Measurements from ENCODE around the gene GLT8D1.
"Not testable (repeated sequence)": the region's sequence is repeated elsewhere in the genome, so short reads cannot be mapped to it uniquely, and the experiment has no call there.

GLT8D1 gene, protein sequence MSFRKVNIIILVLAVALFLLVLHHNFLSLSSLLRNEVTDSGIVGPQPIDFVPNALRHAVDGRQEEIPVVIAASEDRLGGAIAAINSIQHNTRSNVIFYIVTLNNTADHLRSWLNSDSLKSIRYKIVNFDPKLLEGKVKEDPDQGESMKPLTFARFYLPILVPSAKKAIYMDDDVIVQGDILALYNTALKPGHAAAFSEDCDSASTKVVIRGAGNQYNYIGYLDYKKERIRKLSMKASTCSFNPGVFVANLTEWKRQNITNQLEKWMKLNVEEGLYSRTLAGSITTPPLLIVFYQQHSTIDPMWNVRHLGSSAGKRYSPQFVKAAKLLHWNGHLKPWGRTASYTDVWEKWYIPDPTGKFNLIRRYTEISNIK

DNA sequence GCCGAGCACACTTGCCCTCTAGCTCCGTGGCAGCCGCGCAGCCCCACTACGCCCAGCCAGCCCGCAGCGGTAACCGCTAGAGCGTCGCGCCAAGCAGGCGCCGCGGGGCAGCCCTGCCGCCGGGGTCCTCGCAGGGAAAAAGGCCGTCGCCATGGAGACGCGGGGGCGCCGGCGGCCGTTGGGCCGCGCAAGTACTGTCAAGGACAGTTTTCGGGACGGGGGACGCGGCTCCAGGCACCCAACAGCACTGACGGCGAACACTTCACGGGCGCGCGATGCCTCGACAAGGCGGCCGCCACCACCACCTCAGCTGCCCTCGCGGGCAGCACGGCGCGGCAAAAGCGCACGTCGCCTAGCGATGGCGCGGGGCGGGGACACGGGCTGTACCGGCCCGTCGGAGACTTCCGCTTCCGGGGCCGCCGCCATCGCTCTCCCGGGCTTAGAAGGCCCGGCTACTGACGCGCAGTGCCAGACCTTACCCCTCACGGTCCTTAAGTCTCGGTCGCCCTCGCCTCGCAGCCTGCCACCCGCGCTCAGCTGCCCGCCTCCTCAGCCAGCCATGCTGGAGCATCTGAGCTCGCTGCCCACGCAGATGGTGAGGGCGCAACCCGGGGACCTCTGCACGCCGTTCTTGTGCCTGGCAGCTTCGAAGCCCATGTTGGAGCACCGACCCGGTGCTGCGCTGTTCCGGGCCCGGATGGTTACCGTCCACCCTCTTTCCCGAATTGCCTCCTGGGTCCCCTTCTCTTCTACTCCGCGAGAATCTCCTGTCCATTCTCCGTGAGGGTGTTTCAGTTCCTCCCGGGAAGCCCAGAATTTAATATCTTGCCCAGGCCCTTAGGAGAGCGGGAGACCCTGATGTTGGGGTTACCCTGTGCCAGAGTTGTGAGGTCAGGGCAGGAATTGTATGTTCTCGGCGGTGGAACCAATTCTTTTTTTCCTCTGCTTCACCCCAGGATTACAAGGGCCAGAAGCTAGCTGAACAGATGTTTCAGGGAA lies at the start of gene GLT8D1, which contains the start of gene SPCS1:
GLT8D1 (minus strand) TSS at position 104 of the 999 bp plus-strand sequence. CDS start 5,331 bp downstream, outside the sequence.
SPCS1 (plus strand) TSS at position 419 of the 999 bp plus-strand sequence; CDS start at position 560, 141 bp downstream.
- no peak for FAIRE-seq

DNA sequence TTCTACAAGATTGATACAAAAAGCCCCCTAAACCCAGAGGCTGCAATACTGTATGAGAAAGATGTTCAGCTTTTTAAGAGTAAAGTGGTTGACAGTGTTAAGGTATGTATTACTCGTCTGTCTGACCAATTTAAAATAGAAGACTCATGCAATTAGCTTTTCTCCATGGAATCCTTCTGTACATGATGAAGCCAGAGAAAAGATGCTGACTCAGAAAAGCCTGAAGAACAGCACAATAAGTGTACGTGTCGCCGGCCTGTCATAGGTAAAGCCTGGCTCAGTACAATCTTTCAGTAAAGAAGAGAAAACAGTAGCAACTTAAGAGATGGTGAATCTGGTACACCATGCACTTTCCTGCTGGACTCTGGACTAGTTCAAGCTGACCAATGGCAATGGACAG lies 48.8 kb upstream of the GLT8D1 start:
- FAIRE-seq: no peak

DNA sequence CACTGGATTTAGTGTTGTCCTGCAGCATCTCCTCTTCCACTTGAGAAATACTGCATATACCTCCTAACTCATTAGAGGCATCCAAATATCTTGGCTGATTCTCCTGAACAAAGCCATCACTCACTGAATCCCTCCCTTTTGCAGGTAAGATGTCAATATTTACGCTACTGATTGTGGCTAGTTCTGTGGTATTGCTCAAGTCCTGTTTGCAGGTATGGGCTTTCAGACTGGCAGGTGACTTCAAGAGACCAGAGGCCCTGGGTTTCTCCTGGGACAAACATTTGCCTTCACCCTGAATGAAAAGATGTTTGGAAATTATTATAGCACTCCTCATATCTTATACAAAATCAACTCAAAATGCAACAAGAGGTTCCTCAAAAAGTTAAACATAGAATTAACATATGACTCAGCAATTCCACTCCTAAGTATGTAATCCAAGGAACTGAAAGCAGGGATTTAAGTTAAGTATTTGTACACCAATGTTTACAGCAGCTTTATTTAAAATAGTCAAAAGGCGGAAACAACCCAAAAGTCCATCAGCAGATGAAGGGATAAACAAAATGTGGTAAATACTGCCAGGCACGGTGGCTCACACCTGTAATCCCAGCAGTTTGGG lies 46.6 kb upstream of the GLT8D1 start:
- FAIRE-seq: no peak

DNA sequence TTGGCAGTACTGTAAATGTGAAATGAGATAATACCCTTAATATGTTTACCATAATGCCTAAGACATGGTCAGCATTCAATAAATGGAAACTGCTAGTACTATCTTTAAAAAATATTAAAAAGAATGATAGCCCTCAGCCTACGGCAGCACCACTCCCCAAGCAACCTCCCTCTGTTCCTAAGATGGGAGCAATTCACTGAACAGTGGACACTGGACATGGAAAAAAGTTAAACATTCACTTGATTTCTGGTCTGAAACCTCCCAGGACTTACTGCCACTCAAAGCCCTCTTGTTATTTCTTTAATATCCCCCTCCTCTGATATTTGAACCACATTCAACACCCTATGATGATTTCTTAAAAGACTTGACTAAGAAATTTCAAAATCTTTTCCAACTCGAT lies 38.1 kb upstream of the GLT8D1 start:
- no peak for FAIRE-seq

DNA sequence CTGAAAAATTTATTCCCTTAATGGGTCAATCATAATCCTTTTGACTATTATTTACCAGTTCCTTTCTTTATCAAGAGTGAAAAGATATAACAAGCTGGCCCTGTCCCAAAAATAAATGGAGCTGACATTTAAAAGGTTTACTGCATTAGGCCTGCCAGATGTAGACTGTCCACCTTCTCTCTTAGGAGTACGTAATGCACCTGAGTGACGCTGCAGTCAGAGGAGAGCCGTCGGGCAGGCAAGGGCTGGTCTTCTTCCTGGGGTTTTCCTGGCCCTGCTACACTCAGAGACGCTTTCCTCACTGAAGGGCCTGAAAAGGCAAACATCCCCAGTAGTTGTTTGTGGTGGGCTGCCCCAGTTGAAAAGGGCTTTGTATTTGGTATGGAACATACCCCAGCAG lies 37.6 kb upstream of the GLT8D1 start:
- no peak for FAIRE-seq

DNA sequence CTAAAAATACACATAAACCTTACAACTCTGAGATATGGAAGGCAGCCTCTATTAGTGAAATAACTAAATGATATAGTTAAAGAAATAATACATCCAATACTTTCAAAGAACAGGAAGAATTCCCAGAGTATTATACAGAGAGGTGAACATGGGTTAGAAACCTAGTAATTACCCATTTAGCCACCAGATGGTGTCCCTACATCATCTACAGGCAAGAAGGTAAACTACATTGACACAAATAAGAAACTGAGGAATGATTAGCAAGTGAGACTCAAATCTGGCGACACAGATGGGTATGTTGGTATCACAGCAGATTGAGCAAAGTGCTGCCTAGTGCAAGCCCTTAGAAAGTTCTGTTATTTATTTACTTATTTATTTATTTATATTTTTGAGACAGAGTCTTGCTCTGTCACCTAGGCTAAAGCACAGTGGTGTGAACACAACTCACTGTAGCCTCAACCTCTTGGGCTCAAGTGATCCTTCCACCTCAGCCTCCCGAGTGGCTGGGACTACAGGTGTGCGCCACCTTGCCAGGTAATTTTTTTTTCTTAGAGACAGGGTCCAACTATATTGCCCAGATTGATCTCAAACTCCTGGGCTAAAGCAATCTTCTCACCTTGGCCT lies 36.9 kb upstream of the GLT8D1 start:
- FAIRE-seq: no peak

DNA sequence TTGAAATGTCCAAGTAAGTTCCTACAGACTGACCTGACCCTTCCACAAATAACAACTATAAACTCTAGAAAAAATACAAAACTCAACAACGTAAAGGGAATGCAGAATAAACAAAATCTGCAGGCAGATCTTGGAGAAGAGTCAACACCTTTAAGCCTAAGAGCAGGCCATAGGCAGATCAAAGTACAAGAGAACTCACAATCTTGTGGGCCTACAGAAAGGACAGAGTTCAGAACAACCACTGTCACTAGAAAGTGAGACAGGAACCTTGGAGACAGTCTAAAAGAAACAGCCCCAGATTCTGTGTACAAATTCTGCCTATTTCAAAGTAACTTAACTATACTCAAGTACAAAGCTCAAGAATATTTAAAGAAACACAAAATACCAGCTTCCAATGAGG lies 34.1 kb upstream of the GLT8D1 start:
- FAIRE-seq: no peak

DNA sequence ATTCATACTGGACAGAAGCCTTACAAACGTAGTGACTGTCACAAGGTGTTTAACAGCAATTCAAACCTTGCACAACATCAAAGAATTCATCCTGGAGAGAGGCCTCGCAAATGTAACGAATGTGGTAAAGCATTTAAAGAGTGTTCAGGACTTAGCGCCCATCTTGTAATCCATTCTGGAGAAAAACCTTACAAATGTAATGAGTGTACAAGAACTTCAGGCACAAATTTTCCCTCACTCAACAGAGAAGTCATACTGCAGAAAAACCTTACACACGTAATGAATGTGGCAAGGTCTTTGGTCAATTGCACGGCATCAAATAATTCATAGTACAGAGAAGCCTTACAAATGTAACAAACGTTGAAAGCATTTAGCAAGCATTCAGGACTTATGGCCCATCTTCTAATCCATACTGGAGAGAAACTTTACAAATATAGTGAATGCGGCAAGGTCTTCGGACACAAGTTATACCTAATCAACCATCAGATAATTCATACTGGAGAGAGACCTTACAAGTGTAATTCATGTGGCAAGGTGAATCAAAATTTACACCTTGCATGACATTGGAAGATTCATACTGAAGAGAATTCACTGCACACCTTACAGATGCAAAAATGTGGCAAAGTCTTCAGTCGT lies 27.8 kb upstream of the GLT8D1 start:
- no peak for FAIRE-seq

DNA sequence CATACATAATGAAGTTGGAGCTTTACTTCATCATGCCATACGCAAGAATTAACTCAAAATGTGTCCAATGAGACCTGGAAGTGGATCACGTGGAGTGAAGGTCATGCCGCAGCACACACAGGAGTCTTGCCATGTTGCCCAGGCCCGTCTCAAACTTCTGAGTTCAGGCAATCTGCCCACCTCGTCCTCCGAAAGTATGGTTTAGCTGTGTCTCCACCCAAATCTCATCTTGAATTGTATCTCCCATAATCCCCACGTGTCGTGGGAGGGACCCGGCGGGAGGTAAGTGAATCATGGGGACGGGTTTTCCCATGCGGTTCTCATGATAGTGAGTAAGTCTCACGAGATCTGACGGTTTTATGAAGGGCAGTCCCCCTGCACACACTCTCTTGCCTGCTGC lies 26.0 kb upstream of the GLT8D1 start:
- no peak for FAIRE-seq

DNA sequence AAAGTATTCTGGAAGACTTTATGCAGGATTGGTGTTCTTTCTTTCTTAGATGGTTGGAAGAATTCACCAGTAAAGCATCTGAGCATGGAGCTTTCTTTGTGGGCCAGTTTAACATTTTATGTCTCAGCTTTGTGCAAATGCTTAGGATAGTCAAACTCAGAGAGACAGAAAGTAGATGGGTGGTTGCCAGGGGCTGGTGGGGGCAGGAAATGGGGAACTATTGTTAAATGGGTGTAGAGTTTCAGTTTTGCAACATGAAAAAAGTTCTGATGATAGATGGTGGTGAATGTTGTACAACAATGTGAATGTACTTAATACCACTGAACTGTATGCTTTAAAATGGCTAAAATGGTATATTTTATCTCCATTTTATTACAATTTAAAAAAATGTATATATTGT lies 25.1 kb upstream of the GLT8D1 start:
- no peak for FAIRE-seq

DNA sequence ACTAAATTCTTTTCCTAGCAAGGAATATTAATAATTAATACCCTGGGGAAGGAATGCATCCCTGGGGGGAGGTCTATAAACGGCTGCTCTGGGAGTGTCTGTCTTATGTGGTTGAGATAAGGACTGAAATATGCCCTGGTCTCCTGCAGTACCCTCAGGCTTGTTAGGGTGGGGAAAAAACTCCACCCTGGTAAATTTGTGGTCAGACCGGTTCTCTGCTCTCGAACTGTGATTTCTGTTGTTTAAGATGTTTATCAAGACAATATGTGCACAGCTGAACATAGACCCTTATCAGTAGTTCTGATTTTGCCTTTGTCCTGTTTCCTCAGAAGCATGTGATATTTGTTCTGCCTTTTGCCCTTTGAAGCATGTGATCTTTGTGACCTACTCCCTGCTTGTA lies 23.2 kb upstream of the GLT8D1 start:
- not testable (repeated sequence) for FAIRE-seq

DNA sequence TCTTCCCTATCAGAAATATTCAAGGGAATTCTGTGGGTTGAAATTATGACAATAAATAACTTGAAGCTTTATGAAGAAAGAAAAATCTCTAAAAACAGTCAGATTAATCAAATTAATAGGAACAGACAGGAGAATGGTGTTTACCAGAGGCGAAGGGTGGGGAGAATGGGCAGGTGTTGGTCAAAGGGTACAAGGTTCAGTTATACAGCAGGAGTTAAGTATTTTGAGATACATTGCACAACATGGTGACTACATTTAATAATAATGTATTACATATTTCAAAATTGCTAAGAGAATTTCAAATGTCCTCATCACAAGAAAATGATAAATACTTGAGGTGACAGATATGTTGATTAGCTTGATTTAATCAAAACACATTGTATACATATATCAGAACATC lies 18.9 kb upstream of the GLT8D1 start:
- FAIRE-seq: no peak

DNA sequence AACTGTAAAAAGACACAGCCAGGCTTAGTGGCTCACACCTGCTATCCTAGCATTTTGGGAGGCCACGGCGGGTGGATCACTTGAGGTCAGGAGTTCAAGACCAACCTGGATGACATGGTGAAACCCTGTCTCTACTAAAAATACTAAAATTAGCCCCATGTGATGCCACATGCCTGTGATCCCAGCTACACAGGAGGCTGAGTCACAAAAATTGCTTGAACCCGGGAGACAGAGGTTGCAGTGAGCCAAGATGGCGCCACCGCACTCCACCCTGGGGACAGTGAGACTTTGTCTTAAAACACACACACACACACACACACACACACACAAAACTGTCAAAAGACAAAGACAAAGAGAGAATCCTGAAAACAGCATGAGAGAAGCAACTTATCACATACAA lies 18.3 kb upstream of the GLT8D1 start:
- no peak for FAIRE-seq

DNA sequence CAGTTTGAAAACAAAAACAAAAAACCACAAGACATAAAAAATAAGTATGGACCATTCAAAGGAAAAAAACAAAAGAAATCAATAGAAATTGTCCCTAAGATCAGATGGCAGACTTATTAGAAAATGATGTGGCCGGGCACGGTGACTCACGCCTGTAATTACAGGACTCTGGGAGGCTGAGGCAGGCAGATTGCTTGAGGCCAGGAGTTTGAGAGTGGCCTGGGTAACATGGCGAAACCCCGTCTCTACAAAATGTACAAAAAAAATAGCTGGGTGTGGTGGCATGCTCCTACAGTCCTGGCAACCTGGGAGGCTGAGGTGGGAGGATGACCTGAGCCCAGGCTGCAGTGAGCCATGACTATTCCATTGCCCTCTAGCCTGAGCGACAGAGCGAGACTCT lies 16.9 kb upstream of the GLT8D1 start:
- FAIRE-seq: no peak

DNA sequence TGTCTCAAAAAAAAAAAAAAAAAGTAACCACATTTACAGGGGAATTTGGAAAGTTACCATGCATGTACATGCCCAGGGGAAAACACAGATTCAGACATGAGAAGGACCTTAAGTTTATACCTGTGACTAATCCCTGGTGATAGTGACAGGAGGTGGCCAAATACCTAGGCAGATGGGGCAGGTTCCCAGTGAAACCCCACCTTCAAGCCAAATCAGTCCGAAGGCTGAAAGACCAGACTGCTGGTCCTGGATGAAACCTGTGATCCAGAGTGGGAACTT lies 16.1 kb upstream of the GLT8D1 start:
- FAIRE-seq: no peak

DNA sequence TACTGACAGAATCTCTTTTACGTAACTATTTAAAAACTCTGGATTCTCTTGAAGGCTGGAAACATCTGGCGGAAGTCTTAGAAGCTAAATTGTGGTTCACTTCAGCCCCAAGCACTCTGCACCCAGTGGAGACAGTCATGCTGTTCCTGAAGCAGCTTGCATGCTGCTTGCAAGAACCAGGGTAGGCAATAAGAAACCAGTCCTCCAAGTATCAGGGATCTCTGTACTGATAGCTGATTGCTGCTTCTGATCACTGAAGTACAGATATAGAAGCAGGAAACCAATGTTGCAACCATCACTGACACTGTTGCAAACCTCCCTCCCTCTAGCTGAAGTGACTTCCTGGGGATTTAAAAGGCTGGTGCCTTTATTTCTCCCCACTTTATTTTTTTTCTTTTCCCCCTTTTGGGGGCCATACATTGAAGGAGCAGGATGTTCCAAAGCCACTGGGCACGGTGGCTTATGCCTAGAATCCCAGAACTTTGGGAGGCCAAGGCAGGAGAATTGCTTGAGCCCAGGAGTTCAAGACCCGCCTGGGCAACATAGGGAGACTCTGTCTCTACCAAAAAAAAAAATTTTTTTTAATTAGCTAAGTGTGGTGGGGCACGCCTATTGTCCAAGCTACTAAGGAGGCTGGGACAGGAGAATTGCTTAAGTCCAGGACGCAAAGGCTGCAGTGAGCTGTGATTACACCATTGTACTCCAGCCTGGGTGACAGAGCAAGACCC lies 15.6 kb upstream of the GLT8D1 start:
- no peak for FAIRE-seq

DNA sequence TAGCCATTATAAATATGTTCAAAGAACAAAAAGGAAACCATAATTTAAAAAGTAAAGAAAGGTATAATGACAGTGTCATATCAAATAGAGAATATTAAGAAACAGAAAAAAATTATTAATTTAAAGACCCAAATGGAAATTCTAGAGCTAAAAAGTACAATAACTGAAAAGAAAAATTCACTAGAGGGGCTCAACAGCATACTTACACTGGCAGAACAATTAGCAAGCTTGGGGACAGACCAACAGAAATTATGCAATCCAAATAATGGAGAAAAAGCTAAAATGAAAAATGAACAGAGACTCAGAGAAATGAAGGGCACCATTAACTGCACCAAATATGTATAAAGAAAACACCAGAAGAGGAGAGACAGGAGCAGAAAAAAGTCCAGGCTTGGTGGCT lies 14.0 kb upstream of the GLT8D1 start:
- FAIRE-seq: no peak

DNA sequence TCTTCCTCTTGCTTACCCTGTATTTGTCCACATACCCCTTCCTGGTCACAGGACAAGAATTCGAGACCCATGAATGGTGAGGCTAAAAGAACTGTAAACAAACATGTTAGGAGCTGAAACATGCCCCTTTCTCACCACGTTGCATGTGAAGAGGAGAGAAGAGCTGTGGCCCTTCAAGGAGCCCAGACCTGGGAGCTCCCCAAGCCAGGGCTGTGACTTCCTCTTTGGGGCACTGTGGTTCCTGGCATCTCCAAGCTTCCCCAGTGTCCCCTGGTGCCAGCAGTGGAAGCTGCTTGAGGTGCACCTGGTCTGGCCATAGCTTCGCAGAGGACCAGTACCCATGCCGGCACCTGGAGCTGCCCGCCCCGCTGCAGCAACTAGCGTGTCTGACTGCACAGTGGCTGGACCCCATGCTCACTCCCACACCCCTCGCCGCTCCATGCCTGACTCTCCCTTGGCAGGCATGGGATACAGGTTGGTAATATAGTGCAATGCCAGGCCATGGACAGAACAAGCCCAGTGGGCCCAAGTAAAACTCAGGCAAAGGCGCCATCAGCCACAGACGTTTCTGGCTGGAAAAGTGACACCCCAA lies 10.2 kb upstream of the GLT8D1 start:
- FAIRE-seq: no peak

DNA sequence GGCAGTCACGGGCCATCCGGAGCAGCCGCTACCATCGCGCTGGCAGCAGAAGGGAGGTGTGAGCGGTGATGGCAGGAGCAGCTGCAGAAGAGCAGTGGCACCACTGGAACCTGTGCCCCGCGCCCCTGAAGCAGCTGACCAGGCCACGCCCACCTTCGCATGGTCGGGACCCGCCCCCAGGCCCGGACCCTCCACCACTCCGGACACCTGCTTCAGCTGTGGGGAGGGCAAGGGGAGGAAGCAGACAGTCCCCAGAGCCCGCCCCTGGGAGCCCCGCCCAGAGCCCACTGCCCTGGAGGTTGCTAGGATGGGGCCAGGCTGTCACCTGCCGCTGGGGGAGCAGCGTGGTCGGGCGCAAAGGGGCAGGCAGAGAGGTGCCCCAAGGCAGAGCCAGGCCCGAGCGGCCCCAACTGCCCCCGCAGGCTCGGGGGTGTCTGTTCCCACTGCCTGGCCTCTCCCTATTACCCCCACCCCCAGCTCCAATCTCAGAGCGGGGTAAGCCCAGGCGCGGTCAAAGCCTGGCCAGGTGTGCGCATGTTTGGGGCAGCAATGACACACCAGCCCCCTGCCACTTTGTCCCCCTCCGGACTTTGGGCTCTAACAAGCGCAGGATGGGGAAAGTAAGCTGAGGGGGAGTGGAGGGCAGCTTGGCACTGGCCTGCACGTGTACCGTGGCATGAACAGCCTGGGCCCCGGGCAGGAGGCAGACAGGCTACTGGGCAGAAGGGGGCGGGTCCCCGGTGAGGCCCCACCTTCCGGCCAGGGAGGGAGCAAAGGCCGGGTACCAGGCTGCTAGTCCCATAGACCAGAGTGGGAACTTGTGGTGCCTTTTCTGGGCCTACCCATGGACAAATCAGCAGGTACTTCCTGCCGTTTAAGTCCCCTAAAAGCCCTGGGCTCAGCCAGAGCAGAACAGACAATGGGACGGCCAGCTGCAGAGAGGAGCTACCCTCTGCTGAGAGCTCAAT lies 9.0 kb upstream of the GLT8D1 start:
- no peak for FAIRE-seq

All from endometrium (tissue), 2 donors.